Keratinocyte (primary cell): ENCODE measurements around the gene PCP2. TPM values are rescaled to one million over a fixed set of nuclear protein-coding genes. Genes with fewer than 3 reads are reported as not detected.

Source experiments
- DNase-seq: peaks from one replicate; pipeline ENCODE4 v3.0.0-alpha.2; 2011; ENCODE audit warnings: low read depth, missing footprints, low spot score
- FAIRE-seq: peaks from 2 replicates; lab custom pipeline; 2011; peaks lifted over from hg19 to GRCh38; lab: Jason Lieb, UNC
- H2AFZ ChIP-seq: 2 replicates; pipeline ENCODE4 v1.6.0; 2012; ENCODE audit warnings: low read length, control low read depth, inconsistent platforms; ENCODE audit not compliant: control insufficient read depth
- H3K27ac ChIP-seq: 2 replicates; pipeline ENCODE4 v1.5.1; 2011; ENCODE audit warnings: low read length; ENCODE audit not compliant: control insufficient read depth, insufficient read depth
- H3K27me3 ChIP-seq: 3 replicates; pipeline ENCODE4 v1.6.0; 2011; ENCODE audit warnings: low read length; ENCODE audit not compliant: control insufficient read depth, insufficient read depth; ENCODE audit errors: extremely low read depth
- H3K36me3 ChIP-seq, 2 experiments: 2 replicates in 1 of 2; 3 replicates in 1 of 2; pipeline ENCODE4 v1.5.1; 2011; ENCODE audit warnings: low read length in 2 of 2, mild to moderate bottlenecking in 1 of 2; ENCODE audit not compliant: control insufficient read depth in 2 of 2, insufficient read depth in 2 of 2; ENCODE audit errors: extremely low read depth in 1 of 2
- H3K4me1 ChIP-seq: 3 replicates; pipeline ENCODE4 v1.5.1; 2011; ENCODE audit warnings: low read length; ENCODE audit not compliant: control insufficient read depth, insufficient read depth; ENCODE audit errors: extremely low read depth
- H3K4me2 ChIP-seq: 3 replicates; pipeline ENCODE4 v1.6.0; 2011; ENCODE audit warnings: low read depth, low read length; ENCODE audit not compliant: control insufficient read depth, insufficient read depth; ENCODE audit errors: extremely low read depth
- H3K4me3 ChIP-seq, 3 experiments: fragments of 200-600 bp in 1 of 3; sonication (generic) in 1 of 3; 2 replicates in 2 of 3; 3 replicates in 1 of 3; pipeline ENCODE4 v1.5.1; 2011 to 2016; ENCODE audit warnings: low read length in 3 of 3, mild to moderate bottlenecking in 3 of 3, control low read depth in 2 of 3, inconsistent platforms in 1 of 3, low read depth in 1 of 3, mixed read lengths in 1 of 3, mixed run types in 1 of 3, moderate library complexity in 1 of 3; ENCODE audit not compliant: control insufficient read depth in 2 of 3, insufficient read depth in 2 of 3; ENCODE audit errors: extremely low read depth in 1 of 3
- H3K79me2 ChIP-seq: 2 replicates; pipeline ENCODE4 v1.6.0; 2012; ENCODE audit warnings: low read length; ENCODE audit not compliant: control insufficient read depth, insufficient read depth
- H3K9ac ChIP-seq: 3 replicates; pipeline ENCODE4 v1.6.0; 2011; ENCODE audit warnings: low read length; ENCODE audit not compliant: control insufficient read depth, insufficient read depth; ENCODE audit errors: extremely low read depth
- H3K9me1 ChIP-seq: 3 replicates; pipeline ENCODE4 v1.6.0; 2011; ENCODE audit warnings: low read length; ENCODE audit not compliant: control insufficient read depth, insufficient read depth; ENCODE audit errors: extremely low read depth
- H3K9me3 ChIP-seq: 2 replicates; pipeline ENCODE4 v1.5.1; 2012; ENCODE audit warnings: low read depth, low read length; ENCODE audit not compliant: control insufficient read depth
- H4K20me1 ChIP-seq: 3 replicates; pipeline ENCODE4 v1.6.0; 2011; ENCODE audit warnings: low read length; ENCODE audit not compliant: control insufficient read depth, insufficient read depth; ENCODE audit errors: extremely low read depth
- EZH2 ChIP-seq: IDR thresholded peaks from one replicate; pipeline ENCODE4 v1.6.1; 2012; ENCODE audit warnings: inconsistent platforms, mild to moderate bottlenecking, low read length, moderate library complexity
- dilution Hi-C: fragments of 300-500 bp; cut with MboI; formaldehyde crosslinking; loops from one replicate; pipeline ENCODE4 v1.7.0; 2020; ENCODE audit warnings: low sequenced_read_pairs; ENCODE audit not compliant: extremely low pct_ligation_motif_present
- polyA plus RNA-seq, 5 experiments: library from polyadenylated mRNA; depleted of rRNA in 3 of 5; stranded (reverse) in 3 of 5; stranded (forward) in 1 of 5; unstranded in 1 of 5; fragments of >200 nt; gene quantifications; 1 replicate in 1 of 5; 2 replicates in 3 of 5; 3 replicates in 1 of 5; pipeline versions ENCODE4 v1.2.1 to v1.2.3, GENCODE V29; 2011 to 2012; ENCODE audit warnings: missing spikeins in 2 of 5, low read depth in 1 of 5, low replicate concordance in 1 of 5
- TF ChIP-seq, protein P1 (sequence below), 3 experiments: IDR thresholded peaks in 1 of 3; conservative IDR thresholded peaks in 1 of 3; optimal IDR thresholded peaks in 1 of 3; 2 replicates in 2 of 3; 3 replicates in 1 of 3; pipeline versions ENCODE3 to v1.5.1; 2011; ENCODE audit warnings: low read length in 3 of 3, mild to moderate bottlenecking in 3 of 3, moderate library complexity in 2 of 3, control low read depth in 1 of 3, inconsistent platforms in 1 of 3; ENCODE audit not compliant: insufficient read depth in 2 of 3; ENCODE audit errors: extremely low read depth in 1 of 3

PCP2 gene
- polyA plus RNA-seq, 1 donor (not counting 4 experiments of a cell fraction or from before 2014, with no cell fraction given) = not detected

- H3K27ac ChIP-seq = no peak overlapping the region
- no peaks in the 10 kb centered on the region for H4K20me1 ChIP-seq
- H3K36me3 ChIP-seq = peaks cover 9 to 12% of the 10 kb centered on the region in 2 experiments
- FAIRE-seq (no peak), DNase-seq (no peak)
- dilution Hi-C loops = no loop called here
- no peaks in the 10 kb centered on the region for H3K27me3 ChIP-seq
- H3K4me3 ChIP-seq = no peak overlapping the region
- peaks cover 3% of the 10 kb centered on the region for H3K4me1 ChIP-seq
- TF ChIP-seq EZH2 = no peak
- TF ChIP-seq, protein P1, sequence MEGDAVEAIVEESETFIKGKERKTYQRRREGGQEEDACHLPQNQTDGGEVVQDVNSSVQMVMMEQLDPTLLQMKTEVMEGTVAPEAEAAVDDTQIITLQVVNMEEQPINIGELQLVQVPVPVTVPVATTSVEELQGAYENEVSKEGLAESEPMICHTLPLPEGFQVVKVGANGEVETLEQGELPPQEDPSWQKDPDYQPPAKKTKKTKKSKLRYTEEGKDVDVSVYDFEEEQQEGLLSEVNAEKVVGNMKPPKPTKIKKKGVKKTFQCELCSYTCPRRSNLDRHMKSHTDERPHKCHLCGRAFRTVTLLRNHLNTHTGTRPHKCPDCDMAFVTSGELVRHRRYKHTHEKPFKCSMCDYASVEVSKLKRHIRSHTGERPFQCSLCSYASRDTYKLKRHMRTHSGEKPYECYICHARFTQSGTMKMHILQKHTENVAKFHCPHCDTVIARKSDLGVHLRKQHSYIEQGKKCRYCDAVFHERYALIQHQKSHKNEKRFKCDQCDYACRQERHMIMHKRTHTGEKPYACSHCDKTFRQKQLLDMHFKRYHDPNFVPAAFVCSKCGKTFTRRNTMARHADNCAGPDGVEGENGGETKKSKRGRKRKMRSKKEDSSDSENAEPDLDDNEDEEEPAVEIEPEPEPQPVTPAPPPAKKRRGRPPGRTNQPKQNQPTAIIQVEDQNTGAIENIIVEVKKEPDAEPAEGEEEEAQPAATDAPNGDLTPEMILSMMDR (optimal IDR thresholded peaks at IDR 0.05 in 1 of 3, IDR thresholded peaks at IDR 0.05 in 1 of 3, conservative IDR thresholded peaks at IDR 0.05 in 1 of 3; ENCODE audit: extremely low read depth in 1 of 3, insufficient read depth in 2 of 3, low read length in 3 of 3) = no peak
- H3K9me3 ChIP-seq = no peaks in the 10 kb centered on the region
- H3K9ac ChIP-seq = no peak overlapping the region
- peaks cover 16% of the 10 kb centered on the region for H3K79me2 ChIP-seq
- no peak overlapping the region for H3K4me2 ChIP-seq
- H3K9me1 ChIP-seq = no peaks in the 10 kb centered on the region
- H2AFZ ChIP-seq = no peak overlapping the region
Observed at GRCh38 chr19:7639863-7640348, 6.4 kb upstream of the PCP2 start.

- FAIRE-seq (no peak), DNase-seq (no peak)
- peaks cover 16% of the 10 kb centered on the region for H3K79me2 ChIP-seq
Observed at GRCh38 chr19:7638802-7639465, 5.4 kb upstream of the PCP2 start.

More at GRCh38 chr19:7638802-7639465, 5.4 kb upstream of the PCP2 start:
- Histone ChIP-seq H3K27me3 (no peaks in the 10 kb centered on the region), H3K4me2 (no peak overlapping the region), H3K9me3 (no peaks in the 10 kb centered on the region), H4K20me1 (no peaks in the 10 kb centered on the region), H3K36me3 (peaks cover 9% of the 10 kb centered on the region in 2 experiments), H3K4me3 (no peak overlapping the region), H3K27ac (no peak overlapping the region), H2AFZ (no peak overlapping the region), H3K9me1 (no peaks in the 10 kb centered on the region), H3K9ac (no peak overlapping the region), H3K4me1 (peaks cover 3% of the 10 kb centered on the region)
- TF ChIP-seq, protein P1 (optimal IDR thresholded peaks at IDR 0.05 in 1 of 3, IDR thresholded peaks at IDR 0.05 in 1 of 3, conservative IDR thresholded peaks at IDR 0.05 in 1 of 3; ENCODE audit: extremely low read depth in 1 of 3, insufficient read depth in 2 of 3, low read length in 3 of 3) = no peak
- TF ChIP-seq EZH2 = no peak
- dilution Hi-C loops = no loop called here
